Ishikawa (cell line): ENCODE results near the gene PACSIN2.
A peak's percentile ranks its signal among the peaks of the same experiment; 100 is the strongest.

Experiments used
- CREB1 ChIP-seq: IDR thresholded peaks from 2 replicates; pipeline ENCODE4 v1.6.1; 2012; ENCODE audit warnings: low read depth
- EP300 ChIP-seq: IDR thresholded peaks from 2 replicates; pipeline ENCODE4 v1.6.1; 2012; ENCODE audit warnings: borderline replicate concordance
- FOXM1 ChIP-seq: IDR thresholded peaks from 2 replicates; pipeline ENCODE4 v1.6.1; 2012; ENCODE audit warnings: low read depth, borderline replicate concordance
- MAX ChIP-seq: IDR thresholded peaks from 2 replicates; pipeline ENCODE4 v1.6.1; 2012
- NFIC ChIP-seq: IDR thresholded peaks from 2 replicates; pipeline ENCODE4 v1.6.1; 2012
- RAD21 ChIP-seq: IDR thresholded peaks from 2 replicates; pipeline ENCODE4 v1.6.1; 2012; ENCODE audit warnings: low read depth
- REST ChIP-seq: IDR thresholded peaks from 2 replicates; pipeline ENCODE4 v1.6.1; 2012; ENCODE audit warnings: low read depth, mild to moderate bottlenecking
- TAF1 ChIP-seq: IDR thresholded peaks from 2 replicates; pipeline ENCODE4 v1.6.1; 2012; ENCODE audit warnings: low read depth, mild to moderate bottlenecking
- TEAD4 ChIP-seq: IDR thresholded peaks from 2 replicates; pipeline ENCODE4 v1.6.1; 2012
- YY1 ChIP-seq: IDR thresholded peaks from 2 replicates; pipeline ENCODE4 v1.6.1; 2012; ENCODE audit warnings: low read depth

GRCh38 chr22:42856865-42857704 is 157.9 kb downstream of the PACSIN2 start, which contains the start of gene ARFGAP3:
- no peak for TF ChIP-seq FOXM1
- no peak; the same call in 1 of the 2 replicates for TF ChIP-seq TAF1
- peak; percentile 26 for TF ChIP-seq YY1
- TF ChIP-seq EP300, result no peak
- TF ChIP-seq CREB1, result peak; percentile 24; the same call in 1 of the 2 replicates
- TF ChIP-seq REST, result no peak
- peak; percentile 100 for TF ChIP-seq MAX
- TF ChIP-seq NFIC, result no peak
- TF ChIP-seq TEAD4, result no peak
- no peak for TF ChIP-seq RAD21
